ENCODE results near the gene SLC18B1. TPM values are rescaled to one million over a fixed set of nuclear protein-coding genes. Genes with fewer than 3 reads are reported as not detected.

The SLC18B1 gene
- total and polyA plus RNA-seq, 4 donors, result 3.5 to 6.7 (median 5.2) TPM

- Histone ChIP-seq H3K4me1 (ENCODE audit: control insufficient read depth in 4 of 4, insufficient read depth in 4 of 4, low read length in 3 of 4) (no peaks in the 10 kb centered on the region), H3K36me3 (ENCODE audit: control insufficient read depth in 4 of 4, insufficient read depth in 3 of 4, low read depth in 1 of 4, low read length in 3 of 4) (peaks cover 0 to 3% (median 0%) of the 10 kb centered on the region in 4 donors), H3K9me3 (ENCODE audit: control insufficient read depth in 4 of 4, low read length in 3 of 4) (no peaks in the 10 kb centered on the region), H3K4me3 (ENCODE audit: low read depth in 1 of 3, low read length in 3 of 3) (no peak overlapping the region), H3K27ac (ENCODE audit: low read depth in 1 of 2, low read length in 2 of 2) (no peak overlapping the region), H3K27me3 (ENCODE audit: control insufficient read depth in 4 of 4, insufficient read depth in 4 of 4, low read length in 3 of 4) (no peaks in the 10 kb centered on the region), H3K9ac (ENCODE audit: low read depth in 1 of 2, low read length in 2 of 2) (no peak overlapping the region)
- WGBS, result 92% methylated on average over 6 of the region's 6 CpGs
- no peak for DNase-seq (ENCODE audit: low spot score)
- TF ChIP-seq RXRA (IDR thresholded peaks at IDR 0.05), result no peak
- TF ChIP-seq TAF1 (conservative IDR thresholded peaks at IDR 0.05), result no peak
- TF ChIP-seq REST (IDR thresholded peaks at IDR 0.05), result no peak
- TF ChIP-seq, protein P1, sequence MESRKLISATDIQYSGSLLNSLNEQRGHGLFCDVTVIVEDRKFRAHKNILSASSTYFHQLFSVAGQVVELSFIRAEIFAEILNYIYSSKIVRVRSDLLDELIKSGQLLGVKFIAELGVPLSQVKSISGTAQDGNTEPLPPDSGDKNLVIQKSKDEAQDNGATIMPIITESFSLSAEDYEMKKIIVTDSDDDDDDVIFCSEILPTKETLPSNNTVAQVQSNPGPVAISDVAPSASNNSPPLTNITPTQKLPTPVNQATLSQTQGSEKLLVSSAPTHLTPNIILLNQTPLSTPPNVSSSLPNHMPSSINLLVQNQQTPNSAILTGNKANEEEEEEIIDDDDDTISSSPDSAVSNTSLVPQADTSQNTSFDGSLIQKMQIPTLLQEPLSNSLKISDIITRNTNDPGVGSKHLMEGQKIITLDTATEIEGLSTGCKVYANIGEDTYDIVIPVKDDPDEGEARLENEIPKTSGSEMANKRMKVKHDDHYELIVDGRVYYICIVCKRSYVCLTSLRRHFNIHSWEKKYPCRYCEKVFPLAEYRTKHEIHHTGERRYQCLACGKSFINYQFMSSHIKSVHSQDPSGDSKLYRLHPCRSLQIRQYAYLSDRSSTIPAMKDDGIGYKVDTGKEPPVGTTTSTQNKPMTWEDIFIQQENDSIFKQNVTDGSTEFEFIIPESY (IDR thresholded peaks at IDR 0.05), result no peak
- TF ChIP-seq GABPA (IDR thresholded peaks at IDR 0.05 in 1 of 2, conservative IDR thresholded peaks at IDR 0.05 in 1 of 2), result no peak
- no peak for TF ChIP-seq FOXA2 (IDR thresholded peaks at IDR 0.05)
- TF ChIP-seq RAD21 (IDR thresholded peaks at IDR 0.05), result no peak
Observed at GRCh38 chr6:132788658-132789395, 9.6 kb downstream of the SLC18B1 start.

DNA sequence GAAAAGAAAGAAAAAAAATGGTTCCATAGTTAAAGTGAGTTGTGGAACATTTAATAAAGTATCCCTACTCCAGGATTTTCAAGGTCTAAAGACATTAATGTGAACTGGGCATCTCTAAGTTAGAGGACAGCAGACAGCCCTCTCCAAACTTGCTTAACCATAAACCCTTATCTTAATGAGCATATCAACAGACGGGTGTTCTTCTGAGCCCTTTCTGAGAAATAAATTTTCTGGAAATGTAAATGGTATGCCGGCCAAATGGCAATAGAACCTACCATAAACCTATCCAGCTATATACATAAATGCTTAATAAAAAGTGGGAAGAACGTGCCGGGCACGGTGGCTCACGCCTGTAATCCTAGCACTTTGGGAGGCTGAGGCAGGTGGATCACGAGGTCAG is 12.5 kb downstream of the SLC18B1 start:
- Histone ChIP-seq H3K9me3 (ENCODE audit: control insufficient read depth in 4 of 4, low read length in 3 of 4) (no peaks in the 10 kb centered on the region), H3K4me3 (ENCODE audit: low read depth in 1 of 3, low read length in 3 of 3) (no peak overlapping the region), H3K4me1 (ENCODE audit: control insufficient read depth in 4 of 4, insufficient read depth in 4 of 4, low read length in 3 of 4) (no peaks in the 10 kb centered on the region), H3K27me3 (ENCODE audit: control insufficient read depth in 4 of 4, insufficient read depth in 4 of 4, low read length in 3 of 4) (no peaks in the 10 kb centered on the region), H3K9ac (ENCODE audit: low read depth in 1 of 2, low read length in 2 of 2) (no peak overlapping the region), H3K36me3 (ENCODE audit: control insufficient read depth in 4 of 4, insufficient read depth in 3 of 4, low read depth in 1 of 4, low read length in 3 of 4) (peaks cover 0 to 3% (median 1%) of the 10 kb centered on the region in 4 donors), H3K27ac (ENCODE audit: low read depth in 1 of 2, low read length in 2 of 2) (no peak overlapping the region)
- 90% methylated on average over 7 of the region's 7 CpGs for WGBS
- DNase-seq (ENCODE audit: low spot score), result no peak
- TF ChIP-seq NR2F2 (IDR thresholded peaks at IDR 0.05) (no peak), EGR1 (IDR thresholded peaks at IDR 0.05; ENCODE audit: low read depth in 2 of 2) (no peak), REST (IDR thresholded peaks at IDR 0.05) (no peak), JUND (IDR thresholded peaks at IDR 0.05) (no peak), GABPA (IDR thresholded peaks at IDR 0.05 in 1 of 2, conservative IDR thresholded peaks at IDR 0.05 in 1 of 2) (no peak), CTCF (IDR thresholded peaks at IDR 0.05; ENCODE audit: low read depth, low read length, missing input control) (no peak), HNF4A (conservative IDR thresholded peaks at IDR 0.05) (no peak), YY1 (IDR thresholded peaks at IDR 0.05) (no peak), SP1 (IDR thresholded peaks at IDR 0.05) (no peak), RXRA (IDR thresholded peaks at IDR 0.05) (no peak), HNF4G (IDR thresholded peaks at IDR 0.05) (no peak), FOXA2 (IDR thresholded peaks at IDR 0.05) (no peak), FOXA1 (IDR thresholded peaks at IDR 0.05) (no peak), RAD21 (IDR thresholded peaks at IDR 0.05) (no peak)
- TF ChIP-seq, protein P2, sequence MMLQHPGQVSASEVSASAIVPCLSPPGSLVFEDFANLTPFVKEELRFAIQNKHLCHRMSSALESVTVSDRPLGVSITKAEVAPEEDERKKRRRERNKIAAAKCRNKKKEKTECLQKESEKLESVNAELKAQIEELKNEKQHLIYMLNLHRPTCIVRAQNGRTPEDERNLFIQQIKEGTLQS (IDR thresholded peaks at IDR 0.05), result no peak
- TF ChIP-seq, protein P1 (IDR thresholded peaks at IDR 0.05), result no peak
- TF ChIP-seq, protein P3, sequence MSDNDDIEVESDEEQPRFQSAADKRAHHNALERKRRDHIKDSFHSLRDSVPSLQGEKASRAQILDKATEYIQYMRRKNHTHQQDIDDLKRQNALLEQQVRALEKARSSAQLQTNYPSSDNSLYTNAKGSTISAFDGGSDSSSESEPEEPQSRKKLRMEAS (IDR thresholded peaks at IDR 0.05), result no peak

Measured in liver (tissue), 9 donors.